ENCODE data around the gene BCAS4. TPM values are rescaled to one million over a fixed set of nuclear protein-coding genes. Genes with fewer than 3 reads are reported as not detected.

Gene BCAS4
- total RNA-seq (10 to 100 TPM; 77.4 to 89.9 TPM), polyA plus RNA-seq (10 to 100 TPM; 33.5 to 51.5 (median 39.9) TPM), total RNA-seq (16.0 to 51.7 (median 34.3) reads per million in 6 experiments)

DNA sequence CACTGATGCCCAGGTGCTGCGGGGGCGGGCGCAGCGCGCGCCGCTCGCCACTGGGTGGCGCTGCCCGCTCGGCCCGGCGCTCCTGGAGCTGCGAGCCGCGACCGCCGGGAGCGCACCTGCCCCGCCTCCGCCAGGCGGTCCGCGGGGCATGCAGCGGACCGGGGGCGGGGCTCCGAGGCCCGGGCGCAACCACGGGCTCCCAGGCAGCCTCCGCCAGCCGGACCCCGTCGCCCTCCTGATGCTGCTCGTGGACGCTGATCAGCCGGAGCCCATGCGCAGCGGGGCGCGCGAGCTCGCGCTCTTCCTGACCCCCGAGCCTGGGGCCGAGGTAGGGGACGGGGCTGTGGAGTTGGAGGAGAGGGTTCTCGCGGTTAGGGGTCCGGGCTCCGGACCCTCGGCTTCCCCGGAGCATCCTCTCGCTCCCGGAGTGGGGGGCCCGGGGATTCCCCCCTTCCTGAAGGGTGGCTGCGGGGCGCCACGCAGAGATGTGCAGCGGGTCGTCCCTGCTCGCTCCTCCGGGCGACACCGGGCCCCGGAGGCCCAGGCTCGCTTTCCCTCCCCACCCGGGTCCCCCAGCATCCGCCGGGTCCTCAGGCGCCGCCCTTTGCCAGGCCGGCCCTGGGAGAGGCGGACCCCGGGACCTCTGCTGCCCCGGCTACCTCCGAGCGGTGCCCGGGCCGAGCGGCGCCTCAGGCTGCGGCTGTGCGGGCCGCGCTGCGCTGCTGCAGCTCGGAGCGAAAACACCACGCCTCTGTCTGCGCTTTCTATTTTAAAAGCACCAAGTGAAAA is at the start of gene BCAS4:
Gene BCAS4, plus strand, starts transcription at position 216 of the 789 bp plus-strand sequence. Its CDS starts 23 bp downstream, at position 239.
- POLR2A ChIA-PET, result interaction anchor here (0.6 to 11.3 kb wide), 25 partner anchors 8 to 748 kb away, joined by 3 to 272 read pairs (median 4); partner anchors contain the start of genes ADNP, DPM1, MOCS3 and NFATC2
- H3K36me3 Mint-ChIP-seq, result peaks cover 0 to 9% (median 4%) of the 10 kb centered on the region in 3 donors
- ATAC-seq (peak; percentile 82), DNase-seq (peak; percentile 78 to 90 (median 86))
- H3K4me3 Mint-ChIP-seq, result peak within 1 kb of the TSS; percentile 86 to 95 (median 92)
- no peaks in the 10 kb centered on the region for H3K27me3 Mint-ChIP-seq
- peaks cover 12 to 46% (median 29%) of the 10 kb centered on the region in 4 donors for H3K4me1 Mint-ChIP-seq
- H3K27ac Mint-ChIP-seq, result peak within 1 kb of the TSS; percentile 39 to 96 (median 92)
- no peaks in the 10 kb centered on the region for H3K9me3 Mint-ChIP-seq

DNA sequence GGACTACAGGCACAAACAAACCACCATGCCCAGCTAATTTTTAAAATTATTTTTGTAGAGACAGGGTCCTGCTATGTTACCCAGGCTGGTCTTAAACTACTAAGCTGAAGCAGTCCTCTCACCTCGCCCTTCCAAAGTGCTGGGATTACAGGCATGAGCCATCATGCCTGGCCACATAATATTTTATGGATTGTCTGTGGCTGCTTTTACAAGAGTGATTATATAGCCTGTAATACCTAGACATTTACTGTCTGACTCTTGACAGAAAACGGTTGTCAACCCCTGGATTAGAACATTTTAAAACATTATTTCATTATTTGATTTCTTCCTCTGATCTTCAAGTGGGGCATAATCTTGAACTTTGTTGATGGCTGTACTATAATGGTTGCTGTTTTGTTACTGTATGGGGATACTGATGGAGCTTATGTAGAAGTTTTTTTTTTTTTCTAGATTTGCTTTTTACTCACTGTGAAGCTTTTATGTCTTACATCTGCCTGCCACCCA is 49.2 kb upstream of the BCAS4 start:
- POLR2A ChIA-PET, result interaction anchor here (0.6 to 1.0 kb wide), 3 partner anchors 14 to 555 kb away, joined by 3 to 4 read pairs (median 3); partner anchors contain the start of genes CEBPB and PARD6B
- peaks cover 0 to 36% (median 0%) of the 10 kb centered on the region in 3 donors for H3K36me3 Mint-ChIP-seq
- peak overlapping the region in 5 of 10 donors; percentile 1 to 44 (median 5) for H3K27ac Mint-ChIP-seq
- DNase-seq (no peak), ATAC-seq (no peak)
- H3K27me3 Mint-ChIP-seq, result no peaks in the 10 kb centered on the region
- no peaks in the 10 kb centered on the region for H3K9me3 Mint-ChIP-seq
- H3K4me1 Mint-ChIP-seq, result peaks cover 9 to 26% (median 17%) of the 10 kb centered on the region in 4 donors
- H3K4me3 Mint-ChIP-seq, result no peak overlapping the region

- POLR2A ChIA-PET, result interaction anchor here (0.6 to 1.0 kb wide), 3 partner anchors 15 to 555 kb away, joined by 3 to 4 read pairs (median 3); partner anchors contain the start of genes CEBPB and PARD6B
- no peak for ATAC-seq
- no peaks in the 10 kb centered on the region for H3K9me3 Mint-ChIP-seq
- H3K4me3 Mint-ChIP-seq, result no peak overlapping the region
- H3K36me3 Mint-ChIP-seq, result peaks cover 0 to 30% (median 0%) of the 10 kb centered on the region in 3 donors
- no peaks in the 10 kb centered on the region for H3K27me3 Mint-ChIP-seq
- peaks cover 6 to 19% (median 12%) of the 10 kb centered on the region in 4 donors for H3K4me1 Mint-ChIP-seq
- DNase-seq, result no peak
- peak overlapping the region in 4 of 10 donors; percentile 5 to 44 (median 42) for H3K27ac Mint-ChIP-seq
Measured at GRCh38 chr20:50746138-50746940, 48.5 kb upstream of the BCAS4 start.

DNA sequence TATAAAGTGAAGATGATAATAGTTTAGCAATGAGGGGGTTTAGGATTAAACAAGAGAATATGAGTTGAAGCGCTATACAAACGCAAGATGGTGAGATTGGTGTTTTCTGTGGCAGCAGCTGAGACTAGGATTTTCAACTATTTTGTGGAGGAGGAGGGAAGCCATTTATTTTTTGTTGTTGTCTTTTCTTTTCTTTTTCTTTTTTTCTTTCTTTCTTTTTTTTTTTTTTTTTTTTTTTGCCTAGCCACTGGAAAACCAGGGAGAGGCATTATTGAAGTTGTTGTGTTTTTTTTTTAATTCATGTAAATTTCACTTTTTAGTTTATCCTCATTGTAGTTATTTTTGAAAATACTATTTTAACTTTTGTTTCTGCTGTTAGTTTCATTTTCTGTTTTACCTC is 47.6 kb upstream of the BCAS4 start:
- POLR2A ChIA-PET, result no interaction called here
- H3K4me3 Mint-ChIP-seq, result peak overlapping the region in 5 of 10 donors; percentile 1 to 37 (median 3)
- ATAC-seq (no peak), DNase-seq (no peak)
- H3K27ac Mint-ChIP-seq, result peak overlapping the region in 6 of 10 donors; percentile 11 to 84 (median 62)
- peaks cover 0 to 33% (median 0%) of the 10 kb centered on the region in 3 donors for H3K36me3 Mint-ChIP-seq
- H3K4me1 Mint-ChIP-seq, result peaks cover 6 to 17% (median 11%) of the 10 kb centered on the region in 4 donors
- H3K9me3 Mint-ChIP-seq, result no peaks in the 10 kb centered on the region
- no peaks in the 10 kb centered on the region for H3K27me3 Mint-ChIP-seq

DNA sequence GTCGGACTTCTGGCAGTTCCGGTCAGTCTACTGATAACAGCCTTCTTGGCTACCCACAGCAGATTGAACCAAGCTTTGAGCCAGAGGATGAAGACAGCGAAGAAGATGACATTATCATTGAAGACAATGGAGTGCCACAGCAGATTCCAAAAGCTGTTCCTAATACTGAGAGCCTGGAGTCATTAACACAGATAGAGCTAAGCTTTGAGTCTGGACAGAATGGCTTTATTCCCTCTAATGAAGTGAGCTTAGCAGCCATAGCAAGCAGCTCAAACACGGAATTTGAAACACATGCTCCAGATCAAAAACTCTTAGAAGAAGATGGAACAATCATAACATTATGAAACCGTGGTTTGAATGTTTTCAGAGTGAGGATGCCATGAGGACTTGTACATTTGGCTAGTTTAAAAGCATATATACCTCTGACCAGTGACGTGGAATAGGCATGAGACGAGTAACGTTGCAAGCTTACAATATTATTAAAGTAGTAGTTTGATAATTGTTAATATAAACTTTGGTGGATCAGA is 44.7 kb upstream of the BCAS4 start:
- H3K9me3 Mint-ChIP-seq, result no peaks in the 10 kb centered on the region
- no peaks in the 10 kb centered on the region for H3K27me3 Mint-ChIP-seq
- H3K27ac Mint-ChIP-seq, result no peak overlapping the region
- ATAC-seq (no peak), DNase-seq (no peak)
- H3K36me3 Mint-ChIP-seq, result peaks cover 0 to 25% (median 0%) of the 10 kb centered on the region in 3 donors
- POLR2A ChIA-PET, result interaction anchor here (0.7 to 2.1 kb wide), 2 partner anchors 19 to 634 kb away, joined by 3 to 11 read pairs; partner anchors contain the start of gene PARD6B
- peaks cover 6 to 17% (median 10%) of the 10 kb centered on the region in 4 donors for H3K4me1 Mint-ChIP-seq
- no peak overlapping the region for H3K4me3 Mint-ChIP-seq

DNA sequence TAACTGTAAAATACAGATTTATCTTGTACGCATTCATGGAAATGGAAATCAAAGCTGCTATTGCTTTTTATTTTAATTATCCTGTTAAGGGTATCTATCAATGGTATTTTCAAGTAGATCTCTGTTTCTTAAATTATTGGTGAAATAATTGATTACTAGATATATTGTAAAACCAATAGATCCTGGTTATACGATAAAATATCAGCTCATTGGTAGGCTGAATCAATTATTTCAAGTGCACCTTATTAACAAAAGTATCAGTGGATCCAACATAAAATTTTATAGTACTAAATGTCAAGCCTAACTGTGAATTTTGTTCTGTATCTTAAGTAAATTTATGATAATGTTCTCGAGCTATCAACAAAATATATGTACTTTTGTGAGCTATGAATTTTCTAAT is 41.7 kb upstream of the BCAS4 start:
- no peak overlapping the region for H3K27ac Mint-ChIP-seq
- peaks cover 0 to under 1% (median 0%) of the 10 kb centered on the region in 4 donors for H3K4me1 Mint-ChIP-seq
- no peaks in the 10 kb centered on the region for H3K27me3 Mint-ChIP-seq
- no peak for DNase-seq
- ATAC-seq, result no peak
- no peaks in the 10 kb centered on the region for H3K9me3 Mint-ChIP-seq
- POLR2A ChIA-PET, result no interaction called here
- H3K36me3 Mint-ChIP-seq, result peaks cover 0 to 15% (median 0%) of the 10 kb centered on the region in 3 donors
- no peak overlapping the region for H3K4me3 Mint-ChIP-seq

DNA sequence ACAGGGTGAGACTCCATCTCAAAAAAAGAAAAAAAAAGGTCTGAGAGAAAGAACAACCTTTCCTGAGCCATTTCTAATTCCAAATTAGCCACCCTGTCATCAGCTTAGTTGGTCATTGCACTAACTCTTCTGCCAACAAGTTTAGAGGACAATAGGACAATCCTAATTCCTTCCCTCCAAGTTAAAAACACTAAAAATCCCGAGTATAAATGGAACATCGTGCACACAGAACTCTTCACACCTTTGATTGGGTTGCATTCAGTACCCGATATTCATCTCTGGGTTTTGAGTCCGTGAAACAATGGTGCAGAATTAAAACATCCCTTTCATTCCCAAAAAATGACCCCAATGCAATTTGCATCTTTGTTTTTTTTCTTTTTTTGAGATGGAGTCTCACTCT is 40.4 kb upstream of the BCAS4 start:
- no peak overlapping the region for H3K27ac Mint-ChIP-seq
- no peak overlapping the region for H3K4me3 Mint-ChIP-seq
- peaks cover 0 to 14% (median 0%) of the 10 kb centered on the region in 3 donors for H3K36me3 Mint-ChIP-seq
- POLR2A ChIA-PET, result no interaction called here
- DNase-seq (no peak), ATAC-seq (no peak)
- no peaks in the 10 kb centered on the region for H3K4me1 Mint-ChIP-seq
- no peaks in the 10 kb centered on the region for H3K27me3 Mint-ChIP-seq
- no peaks in the 10 kb centered on the region for H3K9me3 Mint-ChIP-seq

DNA sequence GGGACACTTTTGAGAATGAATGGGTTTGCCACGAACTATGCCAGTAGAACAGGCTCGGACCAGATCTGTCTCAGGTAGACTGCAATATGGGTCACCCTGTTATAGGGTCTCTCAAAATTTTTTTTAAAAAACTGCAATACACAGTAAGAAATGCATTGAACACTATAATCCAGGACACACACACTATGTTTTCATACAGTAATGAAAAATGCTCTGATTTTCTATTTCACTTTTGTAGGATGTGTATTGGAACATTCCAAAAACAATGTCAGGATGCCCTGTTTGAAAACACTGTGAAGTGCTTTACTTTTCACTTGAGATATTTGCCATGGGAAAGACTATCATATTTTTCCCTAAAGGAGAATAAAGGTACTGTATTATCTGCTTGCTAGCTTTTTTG is 38.4 kb upstream of the BCAS4 start:
- no peak for ATAC-seq
- POLR2A ChIA-PET, result no interaction called here
- H3K27me3 Mint-ChIP-seq, result peaks cover 0 to 2% (median 0%) of the 10 kb centered on the region in 5 donors
- peaks cover 0 to 6% (median 0%) of the 10 kb centered on the region in 3 donors for H3K36me3 Mint-ChIP-seq
- no peaks in the 10 kb centered on the region for H3K4me1 Mint-ChIP-seq
- H3K4me3 Mint-ChIP-seq, result no peak overlapping the region
- DNase-seq, result no peak
- H3K27ac Mint-ChIP-seq, result no peak overlapping the region
- no peaks in the 10 kb centered on the region for H3K9me3 Mint-ChIP-seq

GRCh38 chr20:50758469-50758868 is 36.4 kb upstream of the BCAS4 start:
- ATAC-seq, result no peak
- Mint-ChIP-seq H3K36me3 (no peaks in the 10 kb centered on the region), H3K9me3 (no peaks in the 10 kb centered on the region), H3K27ac (peak overlapping the region in 1 of 10 donors; percentile 22), H3K4me1 (no peaks in the 10 kb centered on the region), H3K27me3 (peaks cover 0 to 3% (median 0%) of the 10 kb centered on the region in 5 donors), H3K4me3 (no peak overlapping the region)
- DNase-seq, result no peak
- POLR2A ChIA-PET, result interaction anchor here (0.6 kb wide), 1 partner anchor 1693 kb away, joined by 7 read pairs; no protein-coding TSS in a partner anchor

- Mint-ChIP-seq H3K27me3 (peaks cover 0 to 3% (median 0%) of the 10 kb centered on the region in 5 donors), H3K4me1 (no peaks in the 10 kb centered on the region), H3K27ac (peak overlapping the region in 1 of 10 donors; percentile 40), H3K36me3 (no peaks in the 10 kb centered on the region), H3K9me3 (no peaks in the 10 kb centered on the region), H3K4me3 (no peak overlapping the region)
- POLR2A ChIA-PET, result no interaction called here
- DNase-seq (no peak), ATAC-seq (no peak)
Measured at GRCh38 chr20:50758992-50759391, 35.9 kb upstream of the BCAS4 start.

- peak overlapping the region in 1 of 10 donors; percentile 40 for H3K27ac Mint-ChIP-seq
- no peaks in the 10 kb centered on the region for H3K4me1 Mint-ChIP-seq
- no peak for DNase-seq
- no peaks in the 10 kb centered on the region for H3K36me3 Mint-ChIP-seq
- ATAC-seq, result no peak
- POLR2A ChIA-PET, result no interaction called here
- peaks cover 0 to 3% (median 0%) of the 10 kb centered on the region in 5 donors for H3K27me3 Mint-ChIP-seq
- no peaks in the 10 kb centered on the region for H3K9me3 Mint-ChIP-seq
- no peak overlapping the region for H3K4me3 Mint-ChIP-seq
Measured at GRCh38 chr20:50759678-50760077, 35.2 kb upstream of the BCAS4 start.

- Mint-ChIP-seq H3K9me3 (no peaks in the 10 kb centered on the region), H3K27ac (no peak overlapping the region), H3K36me3 (no peaks in the 10 kb centered on the region), H3K4me3 (no peak overlapping the region), H3K4me1 (no peaks in the 10 kb centered on the region), H3K27me3 (peaks cover 0 to 3% (median 0%) of the 10 kb centered on the region in 5 donors)
- DNase-seq (no peak), ATAC-seq (no peak)
- POLR2A ChIA-PET, result no interaction called here
Measured at GRCh38 chr20:50762045-50762422, 32.8 kb upstream of the BCAS4 start.

Data from naive thymus-derived CD8-positive, alpha-beta T cell (primary cell).